Kasumi-1 (cell line): ENCODE measurements around the gene PM20D1.

Experiments used
- DNase-seq, 2 experiments: peaks; one replicate each; lab custom pipeline; 2025; lab: John Stamatoyannopoulos, UW

Gene PM20D1

DNA sequence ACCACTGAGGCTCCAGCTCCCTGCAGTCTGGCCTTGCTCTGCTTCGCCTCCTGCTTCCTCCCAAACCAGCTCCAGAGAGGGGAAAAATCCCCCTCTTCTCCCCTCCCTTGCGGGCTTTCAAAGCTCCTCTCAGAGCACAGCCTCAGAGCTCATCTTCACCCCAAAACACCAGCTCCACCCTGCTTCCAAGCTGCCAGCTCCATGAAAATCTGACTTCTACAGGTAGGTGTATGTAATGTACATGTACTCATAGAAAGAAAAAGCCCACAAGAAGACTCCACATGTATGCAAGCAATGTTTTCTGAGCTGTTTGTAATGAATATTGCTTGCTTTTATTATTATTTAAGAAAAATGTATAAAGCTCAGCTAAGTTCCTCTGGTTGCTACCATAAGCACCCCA, 45.3 kb downstream of the PM20D1 start:
- no peak for DNase-seq

GRCh38 chr1:205803986-205804385, 45.9 kb downstream of the PM20D1 start:
- no peak for DNase-seq

DNA sequence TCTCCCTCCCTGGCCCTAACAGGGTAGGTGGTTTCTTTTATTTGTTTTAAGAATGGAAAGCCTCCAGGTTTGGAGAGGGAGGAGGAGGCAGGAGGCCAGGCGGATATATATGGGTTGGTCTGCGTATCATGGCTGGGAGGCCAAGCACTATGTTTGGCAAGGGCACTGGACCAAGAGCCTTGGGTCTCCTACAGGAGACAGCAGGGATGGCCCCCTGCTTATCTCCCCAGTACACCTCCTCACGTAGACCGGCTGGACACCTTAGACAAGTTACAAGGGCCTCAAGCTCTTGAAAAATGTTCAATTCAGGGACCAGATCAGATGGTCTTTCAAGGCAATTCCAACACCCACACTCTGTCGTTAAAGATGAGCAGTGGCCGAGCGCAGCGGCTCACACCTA, 47.9 kb downstream of the PM20D1 start:
- DNase-seq, result no peak

GRCh38 chr1:205800981-205801703, 48.8 kb downstream of the PM20D1 start:
- no peak for DNase-seq

DNA sequence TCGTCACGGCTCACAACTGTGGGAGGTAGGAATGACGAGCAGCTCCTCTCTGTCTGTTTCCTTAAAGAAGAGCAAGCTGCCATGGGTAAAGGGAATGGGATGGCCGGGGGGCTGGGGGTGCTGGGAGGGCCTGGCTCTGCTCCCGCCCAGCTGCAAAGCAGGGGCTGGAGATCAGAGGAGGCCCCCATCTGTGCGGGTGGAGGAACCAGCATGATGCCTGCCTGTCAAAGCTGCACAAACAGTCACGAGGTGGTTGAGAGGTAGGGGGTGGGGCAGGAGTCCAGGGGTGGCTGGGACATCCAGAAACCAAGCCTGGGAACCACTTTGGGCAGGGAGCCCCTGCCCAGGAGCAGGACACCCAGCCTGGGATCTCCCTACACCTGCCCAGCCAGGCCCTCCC, 49.5 kb downstream of the PM20D1 start:
- DNase-seq, result no peak

GRCh38 chr1:205798577-205798976, 51.4 kb downstream of the PM20D1 start:
- DNase-seq, result no peak

DNA sequence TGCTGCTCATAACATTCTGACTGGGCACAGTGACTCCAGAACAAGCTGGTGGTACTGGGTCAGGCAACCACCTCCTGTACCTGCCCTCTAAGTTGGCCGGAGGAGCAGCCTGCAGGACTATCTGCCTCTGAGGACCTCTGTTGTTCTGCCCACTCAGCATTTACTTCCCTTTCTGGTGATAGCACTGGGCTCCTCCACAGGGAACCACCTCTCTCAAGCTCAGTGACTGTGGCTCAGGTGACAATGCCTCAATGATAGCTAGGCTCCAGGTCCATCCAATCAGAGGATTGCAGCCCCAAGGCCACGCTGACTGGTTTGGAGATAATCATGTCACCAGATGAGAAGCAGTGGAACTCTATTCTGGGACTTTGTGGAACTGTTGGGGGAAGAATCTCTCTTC, 52.8 kb downstream of the PM20D1 start:
- DNase-seq, result no peak

GRCh38 chr1:205794011-205794730, 55.8 kb downstream of the PM20D1 start:
- no peak for DNase-seq

DNA sequence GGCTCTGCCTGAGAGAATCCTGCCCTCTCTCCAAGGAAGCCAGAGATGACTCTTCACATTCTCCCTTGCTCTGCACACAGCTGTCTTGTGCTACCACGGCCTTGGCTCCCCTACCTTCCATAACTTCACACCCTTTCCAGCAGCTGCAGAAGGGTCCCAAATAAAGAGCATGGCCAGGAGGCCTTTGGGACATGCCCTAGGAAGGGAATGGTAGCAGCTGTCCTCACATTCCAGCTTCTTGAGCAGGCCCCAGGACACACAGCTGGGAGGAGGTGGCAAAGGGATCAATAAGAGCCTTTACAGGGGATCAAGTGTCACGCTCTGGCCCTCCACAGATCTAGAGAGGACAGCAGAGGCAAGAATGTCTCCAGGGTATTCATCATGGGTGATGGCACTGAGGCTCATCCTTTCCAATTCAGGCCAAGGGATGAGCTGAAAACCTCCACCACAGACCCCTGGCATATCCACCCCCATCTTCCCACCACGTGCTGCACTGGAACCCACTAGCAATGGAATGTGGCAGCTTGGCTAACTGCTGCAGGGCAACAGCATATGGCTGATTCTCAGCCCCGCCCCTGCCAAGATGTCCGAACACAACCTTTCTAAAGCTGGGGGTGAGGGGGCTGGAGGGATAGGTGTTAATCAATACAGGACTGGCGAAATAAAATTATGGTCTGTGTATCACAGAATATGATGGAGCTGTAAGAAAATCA, 56.8 kb downstream of the PM20D1 start:
- no peak for DNase-seq

DNA sequence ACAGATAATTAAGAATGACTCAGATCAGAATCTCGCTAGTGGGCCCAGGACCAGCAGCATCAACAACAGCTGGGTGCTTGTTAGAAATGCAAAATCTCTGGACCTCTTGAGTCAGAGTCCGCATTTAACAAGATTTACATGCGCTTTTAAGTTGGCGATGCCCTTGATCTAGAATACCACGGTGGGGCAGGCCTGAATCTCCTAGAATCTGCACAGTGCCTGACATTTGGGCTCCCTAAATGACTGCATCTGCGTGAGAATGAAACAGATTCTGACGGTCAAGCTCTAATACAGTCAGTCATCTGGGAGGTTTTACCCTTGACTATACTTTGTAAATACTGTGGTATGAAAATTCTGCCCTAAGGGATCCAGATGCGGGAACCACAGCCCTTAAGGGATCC, 57.5 kb downstream of the PM20D1 start:
- no peak for DNase-seq

DNA sequence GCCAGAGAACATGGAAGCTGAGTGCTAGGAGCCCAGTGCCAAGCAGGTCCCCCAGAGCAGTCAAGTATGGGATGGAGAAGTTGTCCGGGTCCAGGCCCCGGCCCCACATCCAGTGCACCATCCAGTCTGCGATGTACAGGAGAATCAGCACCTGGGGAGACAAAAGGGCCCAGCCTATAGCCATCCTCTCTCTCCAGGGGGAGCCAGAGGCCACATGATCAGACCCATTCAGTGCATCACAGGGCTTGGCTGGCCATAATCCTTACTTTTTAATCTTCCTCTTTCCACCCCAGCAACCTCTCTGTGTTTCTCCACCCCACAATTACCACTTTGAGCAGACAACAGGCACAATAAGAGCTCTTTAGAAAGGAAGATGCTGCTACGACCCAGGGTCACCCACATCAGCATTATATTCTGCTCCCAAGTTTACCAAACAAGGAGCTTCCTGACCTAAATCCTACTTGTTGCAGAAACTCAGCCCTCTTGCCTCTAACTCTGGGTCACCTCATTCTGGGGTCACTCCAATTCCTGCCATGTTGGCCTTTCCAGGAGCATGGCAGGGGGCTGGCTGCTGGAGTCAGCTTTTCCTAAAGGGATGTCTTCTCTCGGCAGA, 58.3 kb downstream of the PM20D1 start:
- DNase-seq, result peak; percentile 72 to 87

DNA sequence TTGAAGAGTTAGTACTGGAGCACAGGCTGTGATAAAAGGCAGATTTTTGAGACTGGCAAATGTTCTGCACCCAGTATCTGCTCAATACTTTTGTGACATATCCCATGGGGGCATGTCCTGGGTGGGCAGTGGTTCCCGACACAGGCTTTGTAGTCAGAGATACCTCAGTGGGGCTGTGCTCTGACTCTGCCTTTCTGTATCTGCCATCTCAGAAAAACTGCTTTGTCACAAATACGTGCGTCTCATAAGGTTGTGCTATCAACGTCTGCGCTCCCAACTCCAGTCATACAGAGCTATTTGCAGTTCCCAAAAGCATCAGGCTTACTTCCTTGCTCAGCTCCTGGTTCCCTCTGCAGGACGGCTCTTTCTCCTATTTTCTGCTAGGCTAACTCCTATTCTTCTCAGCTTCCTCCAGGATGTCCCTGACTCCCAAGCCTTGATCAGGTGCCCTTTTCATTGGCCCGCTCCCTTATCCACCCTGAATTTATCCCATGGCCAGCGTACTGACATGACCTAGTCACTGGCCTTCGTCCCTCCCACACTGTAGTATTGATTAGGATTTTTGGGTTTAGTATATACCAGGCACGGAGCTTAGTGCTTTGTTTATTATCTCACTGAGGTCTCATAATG, 62.5 kb downstream of the PM20D1 start:
- DNase-seq, result no peak

GRCh38 chr1:205786601-205787000, 63.3 kb downstream of the PM20D1 start:
- no peak for DNase-seq

DNA sequence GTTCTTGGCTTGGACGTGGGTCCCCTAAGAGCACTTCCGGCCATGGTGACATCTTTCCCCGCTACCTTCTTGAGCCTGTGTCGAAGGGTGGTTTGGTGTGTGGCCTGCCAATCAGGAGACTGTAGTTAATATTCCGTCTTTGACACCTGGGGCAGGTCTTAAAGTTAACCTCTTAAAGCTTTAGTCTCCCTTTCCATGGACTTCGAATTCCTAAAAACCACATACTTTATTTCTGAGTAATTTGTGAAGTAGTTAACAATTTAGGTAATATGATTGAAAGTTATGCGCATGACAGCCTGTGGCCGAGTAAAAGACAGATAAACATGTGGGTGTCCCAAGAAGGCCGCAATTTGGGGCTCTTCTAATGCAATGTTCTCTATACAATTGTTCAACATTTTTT, 64.5 kb downstream of the PM20D1 start:
- DNase-seq, result no peak

GRCh38 chr1:205783904-205784303, 66.0 kb downstream of the PM20D1 start:
- DNase-seq, result no peak

- no peak for DNase-seq
Observed at GRCh38 chr1:205783433-205783795, 66.5 kb downstream of the PM20D1 start.

DNA sequence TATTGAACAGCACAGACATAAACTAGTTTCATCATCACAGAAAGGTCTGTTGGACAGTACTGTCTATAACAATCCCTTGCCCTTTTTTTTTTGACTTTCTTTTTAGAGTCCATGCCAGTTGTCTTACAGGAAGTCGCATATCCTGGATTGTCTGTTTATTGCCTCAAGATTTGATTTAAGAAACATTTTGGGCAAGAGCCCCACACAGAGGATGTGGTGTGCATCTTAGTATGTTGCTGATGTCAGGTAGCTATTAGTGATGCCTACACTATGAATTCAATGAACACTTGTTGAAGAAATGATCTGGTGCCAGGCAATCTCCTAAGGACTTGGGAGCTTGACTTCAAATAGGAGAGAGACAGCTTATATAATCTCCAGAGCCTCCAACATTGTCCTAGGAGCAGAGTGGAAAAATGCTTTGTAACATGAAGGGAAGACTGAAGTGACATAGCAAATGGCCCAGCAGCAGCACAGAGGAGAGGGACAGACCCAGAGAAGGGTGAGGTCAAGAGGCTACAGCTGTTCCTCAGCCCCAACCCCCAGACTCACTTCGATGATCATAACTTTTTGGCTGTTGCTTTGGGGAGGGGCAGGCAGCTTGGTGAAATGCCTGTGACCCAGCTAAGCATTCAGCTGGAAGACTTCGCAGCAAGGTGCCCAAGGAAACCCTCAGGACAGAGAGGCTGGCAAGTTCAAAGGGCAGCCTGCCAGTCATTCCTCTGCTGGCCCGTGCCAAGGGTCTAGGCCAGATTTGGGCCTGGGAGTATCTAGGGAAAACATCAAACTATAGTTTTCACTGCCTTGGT, 67.1 kb downstream of the PM20D1 start:
- no peak for DNase-seq

DNA sequence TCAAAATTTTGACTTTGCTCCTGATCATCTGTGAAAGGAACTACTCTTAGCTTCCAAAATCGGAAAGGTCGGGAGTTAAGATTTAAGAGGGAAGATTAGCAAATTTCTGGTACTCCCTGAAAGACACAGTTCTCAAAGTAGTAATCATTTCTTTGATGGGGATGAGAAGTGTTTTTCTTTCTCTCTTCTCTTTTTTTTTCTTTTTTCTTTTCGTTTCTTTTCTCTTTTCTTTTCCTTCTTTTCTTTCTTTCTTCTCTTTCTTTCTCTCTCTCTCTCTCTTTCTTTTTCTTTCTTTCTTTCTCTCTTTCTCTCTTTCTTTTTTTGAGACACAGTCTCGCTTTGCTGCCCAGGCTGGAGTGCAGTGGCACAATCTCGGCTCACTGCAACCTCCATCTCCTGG, 69.6 kb downstream of the PM20D1 start:
- no peak for DNase-seq
